Kidney epithelial cell (primary cell): ENCODE data around the gene MCCC1. TPM values are rescaled to one million over a fixed set of nuclear protein-coding genes. Genes with fewer than 3 reads are reported as not detected.

Experiments
- DNase-seq: peaks from one replicate; pipeline ENCODE4 v3.0.0-alpha.2; 2010; ENCODE audit warnings: low read depth
- H3K27me3 ChIP-seq: 2 replicates; pipeline ENCODE4 v1.6.0; 2011; ENCODE audit warnings: low read length; ENCODE audit not compliant: control insufficient read depth, insufficient read depth
- H3K36me3 ChIP-seq: 2 replicates; pipeline ENCODE4 v1.5.1; 2011; ENCODE audit warnings: low read length; ENCODE audit not compliant: control insufficient read depth, insufficient read depth
- H3K4me3 ChIP-seq: 2 replicates; pipeline ENCODE4 v1.5.1; 2011; ENCODE audit warnings: low read depth, mild to moderate bottlenecking, control low read depth, low read length
- CTCF ChIP-seq: IDR thresholded peaks from 2 replicates; pipeline ENCODE4 v1.5.1; 2011; ENCODE audit warnings: mild to moderate bottlenecking, moderate library complexity, low read length, control low read depth, inconsistent platforms; ENCODE audit not compliant: insufficient read depth, poor library complexity, severe bottlenecking
- total RNA-seq: library from RNA; depleted of rRNA; stranded (reverse); fragments of >200 nt; gene quantifications from 2 replicates; pipeline ENCODE4 v1.2.3, GENCODE V29; 2015

MCCC1 gene
- total RNA-seq, 1 donor from 2014 or later = 15.9 TPM

GRCh38 chr3:182973047-182973446, 126.2 kb downstream of the MCCC1 start:
- no peak for TF ChIP-seq CTCF
- no peaks in the 10 kb centered on the region for H3K36me3 ChIP-seq
- H3K4me3 ChIP-seq = no peak overlapping the region
- no peak for DNase-seq
- no peaks in the 10 kb centered on the region for H3K27me3 ChIP-seq

- Histone ChIP-seq H3K27me3 (no peaks in the 10 kb centered on the region), H3K4me3 (no peak overlapping the region), H3K36me3 (no peaks in the 10 kb centered on the region)
- no peak for TF ChIP-seq CTCF
- DNase-seq = no peak
Observed at GRCh38 chr3:182972387-182972786, 126.9 kb downstream of the MCCC1 start.

- DNase-seq = peak; percentile 28
- H3K36me3 ChIP-seq = no peaks in the 10 kb centered on the region
- TF ChIP-seq CTCF = no peak
- H3K27me3 ChIP-seq = no peaks in the 10 kb centered on the region
- H3K4me3 ChIP-seq = no peak overlapping the region
Observed at GRCh38 chr3:182971637-182972036, 127.7 kb downstream of the MCCC1 start.

- TF ChIP-seq CTCF = no peak
- DNase-seq = no peak
Observed at GRCh38 chr3:182970811-182971418, 128.4 kb downstream of the MCCC1 start.

GRCh38 chr3:182969853-182970252, 129.4 kb downstream of the MCCC1 start:
- DNase-seq = no peak
- Histone ChIP-seq H3K27me3 (no peaks in the 10 kb centered on the region), H3K4me3 (no peak overlapping the region), H3K36me3 (no peaks in the 10 kb centered on the region)
- no peak for TF ChIP-seq CTCF

More at GRCh38 chr3:182970811-182971418, 128.4 kb downstream of the MCCC1 start:
- H3K36me3 ChIP-seq = no peaks in the 10 kb centered on the region
- H3K4me3 ChIP-seq = no peak overlapping the region
- H3K27me3 ChIP-seq = no peaks in the 10 kb centered on the region

GRCh38 chr3:182969277-182969676, 130.0 kb downstream of the MCCC1 start:
- no peaks in the 10 kb centered on the region for H3K27me3 ChIP-seq
- no peak for TF ChIP-seq CTCF
- H3K4me3 ChIP-seq = no peak overlapping the region
- peak; percentile 26 for DNase-seq
- no peaks in the 10 kb centered on the region for H3K36me3 ChIP-seq
